ENCODE measurements around the gene SNAPC5.

- TF ChIP-seq, protein P1, sequence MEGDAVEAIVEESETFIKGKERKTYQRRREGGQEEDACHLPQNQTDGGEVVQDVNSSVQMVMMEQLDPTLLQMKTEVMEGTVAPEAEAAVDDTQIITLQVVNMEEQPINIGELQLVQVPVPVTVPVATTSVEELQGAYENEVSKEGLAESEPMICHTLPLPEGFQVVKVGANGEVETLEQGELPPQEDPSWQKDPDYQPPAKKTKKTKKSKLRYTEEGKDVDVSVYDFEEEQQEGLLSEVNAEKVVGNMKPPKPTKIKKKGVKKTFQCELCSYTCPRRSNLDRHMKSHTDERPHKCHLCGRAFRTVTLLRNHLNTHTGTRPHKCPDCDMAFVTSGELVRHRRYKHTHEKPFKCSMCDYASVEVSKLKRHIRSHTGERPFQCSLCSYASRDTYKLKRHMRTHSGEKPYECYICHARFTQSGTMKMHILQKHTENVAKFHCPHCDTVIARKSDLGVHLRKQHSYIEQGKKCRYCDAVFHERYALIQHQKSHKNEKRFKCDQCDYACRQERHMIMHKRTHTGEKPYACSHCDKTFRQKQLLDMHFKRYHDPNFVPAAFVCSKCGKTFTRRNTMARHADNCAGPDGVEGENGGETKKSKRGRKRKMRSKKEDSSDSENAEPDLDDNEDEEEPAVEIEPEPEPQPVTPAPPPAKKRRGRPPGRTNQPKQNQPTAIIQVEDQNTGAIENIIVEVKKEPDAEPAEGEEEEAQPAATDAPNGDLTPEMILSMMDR (IDR thresholded peaks at IDR 0.05), result no peak
- no peak for TF ChIP-seq EP300 (IDR thresholded peaks at IDR 0.05)
- TF ChIP-seq POLR2A (IDR thresholded peaks at IDR 0.05), result no peak
- no peak for TF ChIP-seq POLR2AphosphoS5 (IDR thresholded peaks at IDR 0.05)
These were observed 45.3 kb upstream of the SNAPC5 start for GRCh38 chr15:66542896-66543295.

Data from gastroesophageal sphincter (tissue), 3 donors.